Activated T-cell treated with anti-CD3 and anti-CD28 coated beads, Interleukin-2, amount 50 U/mL, for 72 hours (primary cell): ENCODE results near the gene DNAH12. TPM values are rescaled to one million over a fixed set of nuclear protein-coding genes. Genes with fewer than 3 reads are reported as not detected.

Experiments used
- ATAC-seq, 2 donors: fragments of 150-1000 bp; cut with Tn5 transposase; replicated peaks in 1 of 2; 2 replicates each; pipeline ENCODE4 v1.10.0; 2021; ENCODE audit warnings: moderate library complexity in 2 of 2, mild to moderate bottlenecking in 1 of 2
- DNase-seq, 2 donors: peaks; one replicate each; pipeline ENCODE4 v3.0.0; 2021 to 2022; ENCODE audit warnings: mixed read lengths in 1 of 2
- H3K27ac Mint-ChIP-seq: one replicate; pipeline ENCODE4 v1.8.0; 2022; ENCODE audit warnings: mild to moderate bottlenecking, moderate library complexity, mixed read lengths
- H3K27me3 Mint-ChIP-seq: one replicate; pipeline ENCODE4 v1.8.0; 2022; ENCODE audit warnings: low read depth, mixed read lengths
- H3K36me3 Mint-ChIP-seq, 2 donors: one replicate each; pipeline ENCODE4 v1.8.0; 2022; ENCODE audit warnings: mixed read lengths in 2 of 2, mild to moderate bottlenecking in 1 of 2; ENCODE audit not compliant: insufficient read depth in 2 of 2
- H3K4me1 Mint-ChIP-seq: one replicate; pipeline ENCODE4 v1.8.0; 2022; ENCODE audit warnings: low read depth, mixed read lengths
- H3K4me3 Mint-ChIP-seq, 2 donors: one replicate each; pipeline ENCODE4 v1.8.0; 2022; ENCODE audit warnings: mild to moderate bottlenecking in 2 of 2, mixed read lengths in 2 of 2, moderate library complexity in 2 of 2
- H3K9me3 Mint-ChIP-seq, 2 donors: one replicate each; pipeline ENCODE4 v1.8.0; 2022; ENCODE audit warnings: mixed read lengths in 2 of 2
- total RNA-seq, 2 donors: library from RNA; stranded (reverse); gene quantifications; one replicate each; pipeline ENCODE4 v1.2.3, GENCODE V29; 2022

DNAH12 gene
- total RNA-seq, 2 donors from 2014 or later = 0.21 to 0.26 TPM

DNA sequence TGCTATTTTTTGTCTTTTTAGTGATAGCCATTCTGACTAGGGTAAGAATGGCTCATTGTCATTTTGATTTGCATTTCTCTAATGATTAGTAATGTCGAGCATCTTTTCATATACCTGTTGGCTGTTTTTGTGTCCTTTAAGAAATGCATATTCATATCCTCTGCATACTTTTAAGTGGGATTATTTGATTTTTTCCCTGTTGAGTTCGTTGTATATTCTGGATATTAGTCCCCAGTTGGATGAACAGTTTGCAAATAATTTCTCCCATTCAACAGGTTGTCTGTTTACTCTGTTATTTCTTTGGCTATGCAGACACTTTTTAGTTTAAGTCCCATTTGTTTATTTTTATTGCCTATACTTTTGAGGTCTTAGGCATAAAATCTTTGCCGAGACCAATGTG lies 282.2 kb downstream of the DNAH12 start:
- H3K4me3 Mint-ChIP-seq = no peak overlapping the region
- DNase-seq (no peak), ATAC-seq (no peak)
- peaks cover 0 to 2% of the 10 kb centered on the region in 2 donors for H3K9me3 Mint-ChIP-seq
- no peak overlapping the region for H3K27ac Mint-ChIP-seq
- peaks cover 15 to 41% of the 10 kb centered on the region in 2 donors for H3K36me3 Mint-ChIP-seq
- no peaks in the 10 kb centered on the region for H3K27me3 Mint-ChIP-seq
- no peaks in the 10 kb centered on the region for H3K4me1 Mint-ChIP-seq

DNA sequence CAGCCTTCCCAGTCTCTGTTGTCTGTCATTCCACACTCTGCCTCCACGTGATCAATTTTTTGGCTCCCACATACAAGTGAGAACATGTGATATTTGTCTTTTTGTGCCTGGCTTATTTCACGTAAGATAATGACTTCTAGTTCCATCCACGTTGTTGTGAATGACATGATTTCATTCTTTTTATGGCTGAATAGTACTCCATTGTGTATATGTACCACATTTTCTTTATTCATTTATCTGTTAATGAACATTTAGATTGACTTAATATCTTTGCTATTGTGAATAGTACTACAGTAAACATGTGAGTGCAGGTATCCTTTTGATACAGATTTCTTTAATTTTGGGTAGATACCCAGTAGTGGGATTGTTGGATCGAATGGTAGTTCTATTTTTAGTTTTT lies 283.0 kb downstream of the DNAH12 start:
- peaks cover 0 to 2% of the 10 kb centered on the region in 2 donors for H3K9me3 Mint-ChIP-seq
- H3K36me3 Mint-ChIP-seq = peaks cover 14 to 33% of the 10 kb centered on the region in 2 donors
- DNase-seq (no peak), ATAC-seq (no peak)
- H3K27ac Mint-ChIP-seq = no peak overlapping the region
- H3K4me3 Mint-ChIP-seq = no peak overlapping the region
- H3K4me1 Mint-ChIP-seq = no peaks in the 10 kb centered on the region
- no peaks in the 10 kb centered on the region for H3K27me3 Mint-ChIP-seq

- Mint-ChIP-seq H3K4me3 (no peak overlapping the region), H3K4me1 (no peaks in the 10 kb centered on the region), H3K27me3 (no peaks in the 10 kb centered on the region), H3K27ac (no peak overlapping the region), H3K36me3 (peaks cover 4 to 14% of the 10 kb centered on the region in 2 donors), H3K9me3 (no peaks in the 10 kb centered on the region)
- ATAC-seq (no peak), DNase-seq (no peak)
Measured at GRCh38 chr3:57257678-57258077, 286.5 kb downstream of the DNAH12 start.

GRCh38 chr3:57256844-57257243 lies 287.3 kb downstream of the DNAH12 start:
- no peaks in the 10 kb centered on the region for H3K27me3 Mint-ChIP-seq
- DNase-seq = no peak
- H3K27ac Mint-ChIP-seq = no peak overlapping the region
- no peak for ATAC-seq
- no peaks in the 10 kb centered on the region for H3K4me1 Mint-ChIP-seq
- H3K36me3 Mint-ChIP-seq = peaks cover 2 to 8% of the 10 kb centered on the region in 2 donors
- H3K4me3 Mint-ChIP-seq = no peak overlapping the region
- H3K9me3 Mint-ChIP-seq = no peaks in the 10 kb centered on the region

GRCh38 chr3:57252404-57252803 lies 291.7 kb downstream of the DNAH12 start:
- no peaks in the 10 kb centered on the region for H3K27me3 Mint-ChIP-seq
- ATAC-seq (no peak), DNase-seq (no peak)
- no peaks in the 10 kb centered on the region for H3K4me1 Mint-ChIP-seq
- no peaks in the 10 kb centered on the region for H3K9me3 Mint-ChIP-seq
- H3K4me3 Mint-ChIP-seq = no peak overlapping the region
- H3K36me3 Mint-ChIP-seq = peaks cover 2 to 4% of the 10 kb centered on the region in 2 donors
- no peak overlapping the region for H3K27ac Mint-ChIP-seq

GRCh38 chr3:57244946-57245345 lies 299.2 kb downstream of the DNAH12 start:
- H3K27me3 Mint-ChIP-seq = no peaks in the 10 kb centered on the region

More at GRCh38 chr3:57244946-57245345, 299.2 kb downstream of the DNAH12 start:
- Mint-ChIP-seq H3K4me1 (no peaks in the 10 kb centered on the region), H3K27ac (no peak overlapping the region), H3K9me3 (no peaks in the 10 kb centered on the region), H3K4me3 (no peak overlapping the region), H3K36me3 (peaks cover 2 to 10% of the 10 kb centered on the region in 2 donors)
- no peak for ATAC-seq
- no peak for DNase-seq

Other genes with a start within 250 kb of the DNAH12 start
- 10 to 100 TPM; 19.6 to 20.8 TPM for gene PDE12, start 11.9 kb upstream of the DNAH12 start, total RNA-seq
- 10 to 100 TPM; 67.2 to 76.3 TPM for gene ARF4, start 53.0 kb upstream of the DNAH12 start, total RNA-seq
- 10 to 100 TPM; 19.1 to 22.5 TPM for gene DENND6A, start 148.7 kb upstream of the DNAH12 start, total RNA-seq
- 10 to 100 TPM; 36.5 to 42.9 TPM for gene SLMAP, start 212.0 kb upstream of the DNAH12 start, total RNA-seq